AG10803 (cell line): ENCODE measurements around the gene SNAP23.
A peak's percentile ranks its signal among the peaks of the same experiment; 100 is the strongest.

Source experiments
- DNase-seq: peaks from one replicate; pipeline ENCODE4 v3.0.0; 2010; ENCODE audit warnings: low read depth
- H3K4me3 ChIP-seq: 2 replicates; pipeline ENCODE4 v1.5.1; 2011; ENCODE audit warnings: mild to moderate bottlenecking, low read length, control low read depth
- TF ChIP-seq, protein P1 (sequence below): conservative IDR thresholded peaks from 2 replicates; pipeline ENCODE4 v1.5.1; 2011; ENCODE audit warnings: mild to moderate bottlenecking, low read length, control low read depth, inconsistent platforms

Gene SNAP23

GRCh38 chr15:42456971-42457370 is 38.5 kb upstream of the SNAP23 start:
- H3K4me3 ChIP-seq = peak overlapping the region; percentile 47
- TF ChIP-seq, protein P1, sequence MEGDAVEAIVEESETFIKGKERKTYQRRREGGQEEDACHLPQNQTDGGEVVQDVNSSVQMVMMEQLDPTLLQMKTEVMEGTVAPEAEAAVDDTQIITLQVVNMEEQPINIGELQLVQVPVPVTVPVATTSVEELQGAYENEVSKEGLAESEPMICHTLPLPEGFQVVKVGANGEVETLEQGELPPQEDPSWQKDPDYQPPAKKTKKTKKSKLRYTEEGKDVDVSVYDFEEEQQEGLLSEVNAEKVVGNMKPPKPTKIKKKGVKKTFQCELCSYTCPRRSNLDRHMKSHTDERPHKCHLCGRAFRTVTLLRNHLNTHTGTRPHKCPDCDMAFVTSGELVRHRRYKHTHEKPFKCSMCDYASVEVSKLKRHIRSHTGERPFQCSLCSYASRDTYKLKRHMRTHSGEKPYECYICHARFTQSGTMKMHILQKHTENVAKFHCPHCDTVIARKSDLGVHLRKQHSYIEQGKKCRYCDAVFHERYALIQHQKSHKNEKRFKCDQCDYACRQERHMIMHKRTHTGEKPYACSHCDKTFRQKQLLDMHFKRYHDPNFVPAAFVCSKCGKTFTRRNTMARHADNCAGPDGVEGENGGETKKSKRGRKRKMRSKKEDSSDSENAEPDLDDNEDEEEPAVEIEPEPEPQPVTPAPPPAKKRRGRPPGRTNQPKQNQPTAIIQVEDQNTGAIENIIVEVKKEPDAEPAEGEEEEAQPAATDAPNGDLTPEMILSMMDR = no peak
- peak; percentile 44 for DNase-seq

GRCh38 chr15:42457445-42458442 is 37.7 kb upstream of the SNAP23 start:
- peak overlapping the region; percentile 47 for H3K4me3 ChIP-seq
- DNase-seq = peak; percentile 95
- TF ChIP-seq, protein P1 = no peak

GRCh38 chr15:42461261-42461660 is 34.2 kb upstream of the SNAP23 start:
- TF ChIP-seq, protein P1 = no peak
- H3K4me3 ChIP-seq = no peak overlapping the region
- no peak for DNase-seq

GRCh38 chr15:42465520-42466259 is 29.7 kb upstream of the SNAP23 start:
- H3K4me3 ChIP-seq = no peak overlapping the region
- DNase-seq = no peak
- TF ChIP-seq, protein P1 = no peak

- no peak overlapping the region for H3K4me3 ChIP-seq
- no peak for DNase-seq
- TF ChIP-seq, protein P1 = no peak
These were observed 24.4 kb upstream of the SNAP23 start for GRCh38 chr15:42471002-42471401.

DNA sequence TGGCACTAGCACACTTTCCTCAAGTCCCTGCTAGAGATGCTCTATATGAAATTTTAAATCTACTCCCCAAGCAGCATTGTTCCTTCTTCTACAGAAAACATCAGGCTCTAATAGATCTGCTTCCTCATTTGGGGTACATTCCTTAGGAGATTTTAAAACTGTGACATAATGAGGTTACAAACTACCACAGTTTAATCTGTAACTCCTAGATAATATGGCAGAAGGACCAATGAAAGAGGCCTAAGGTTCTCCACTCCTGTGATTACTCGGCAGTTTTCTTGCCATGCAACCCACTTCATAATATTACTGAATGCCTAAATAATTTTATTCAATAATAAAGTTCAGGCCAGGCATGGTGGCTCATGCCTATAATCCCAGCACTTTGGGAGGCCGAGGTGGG is 20.6 kb upstream of the SNAP23 start:
- TF ChIP-seq, protein P1 = no peak
- H3K4me3 ChIP-seq = no peak overlapping the region
- DNase-seq = no peak
